ENCODE measurements around the gene MYH11.
"Not testable (repeated sequence)": the region's sequence is repeated elsewhere in the genome, so short reads cannot be mapped to it uniquely, and the experiment has no call there.

Gene MYH11

GRCh38 chr16:15699819-15700218 lies 157.0 kb downstream of the MYH11 start:
- Mint-ChIP-seq H3K27ac (peak overlapping the region in 1 of 2 donors; percentile 86), H3K4me3 (no peak overlapping the region), H3K9me3 (no peaks in the 10 kb centered on the region), H3K27me3 (no peaks in the 10 kb centered on the region), H3K4me1 (peaks cover 23% of the 10 kb centered on the region)
- ATAC-seq (no peak), DNase-seq (no peak)

- DNase-seq: no peak
- Mint-ChIP-seq H3K4me1 (no peaks in the 10 kb centered on the region), H3K9me3 (no peaks in the 10 kb centered on the region), H3K27me3 (no peaks in the 10 kb centered on the region), H3K27ac (no peak overlapping the region), H3K4me3 (no peak overlapping the region)
- ATAC-seq: no peak
These were observed 162.3 kb downstream of the MYH11 start for GRCh38 chr16:15694499-15694898.

- H3K9me3 Mint-ChIP-seq, H3K4me1 Mint-ChIP-seq, ATAC-seq, H3K27me3 Mint-ChIP-seq, DNase-seq, H3K4me3 Mint-ChIP-seq: not testable (repeated sequence)
- H3K27ac Mint-ChIP-seq: peak overlapping the region in 1 of 2 donors; percentile 86
These were observed 164.3 kb downstream of the MYH11 start for GRCh38 chr16:15692508-15692907.

- peak overlapping the region in 1 of 2 donors; percentile 86 for H3K27ac Mint-ChIP-seq
- no peaks in the 10 kb centered on the region for H3K9me3 Mint-ChIP-seq
- H3K4me1 Mint-ChIP-seq: no peaks in the 10 kb centered on the region
- H3K4me3 Mint-ChIP-seq: no peak overlapping the region
- ATAC-seq (no peak), DNase-seq (no peak)
- no peaks in the 10 kb centered on the region for H3K27me3 Mint-ChIP-seq
These were observed 165.8 kb downstream of the MYH11 start for GRCh38 chr16:15691046-15691445.

GRCh38 chr16:15690296-15690695 lies 166.5 kb downstream of the MYH11 start:
- ATAC-seq: no peak

GRCh38 chr16:15689290-15689689 lies 167.5 kb downstream of the MYH11 start:
- no peak overlapping the region for H3K27ac Mint-ChIP-seq
- H3K9me3 Mint-ChIP-seq: no peaks in the 10 kb centered on the region
- no peaks in the 10 kb centered on the region for H3K27me3 Mint-ChIP-seq
- no peak overlapping the region for H3K4me3 Mint-ChIP-seq
- H3K4me1 Mint-ChIP-seq: no peaks in the 10 kb centered on the region
- DNase-seq: no peak
- no peak for ATAC-seq

More at GRCh38 chr16:15690296-15690695, 166.5 kb downstream of the MYH11 start:
- no peak overlapping the region for H3K4me3 Mint-ChIP-seq
- H3K9me3 Mint-ChIP-seq: no peaks in the 10 kb centered on the region
- no peaks in the 10 kb centered on the region for H3K4me1 Mint-ChIP-seq
- no peak for DNase-seq
- no peaks in the 10 kb centered on the region for H3K27me3 Mint-ChIP-seq
- no peak overlapping the region for H3K27ac Mint-ChIP-seq

GRCh38 chr16:15686287-15686686 lies 170.5 kb downstream of the MYH11 start:
- no peak for DNase-seq
- no peaks in the 10 kb centered on the region for H3K9me3 Mint-ChIP-seq
- no peak overlapping the region for H3K4me3 Mint-ChIP-seq
- no peaks in the 10 kb centered on the region for H3K27me3 Mint-ChIP-seq
- peaks cover 3% of the 10 kb centered on the region for H3K4me1 Mint-ChIP-seq
- ATAC-seq: no peak
- peak overlapping the region in 1 of 2 donors; percentile 91 for H3K27ac Mint-ChIP-seq

GRCh38 chr16:15682105-15682570 lies 174.7 kb downstream of the MYH11 start:
- no peak overlapping the region for H3K4me3 Mint-ChIP-seq
- H3K27ac Mint-ChIP-seq: no peak overlapping the region
- peaks cover 6% of the 10 kb centered on the region for H3K4me1 Mint-ChIP-seq
- no peaks in the 10 kb centered on the region for H3K27me3 Mint-ChIP-seq
- H3K9me3 Mint-ChIP-seq: no peaks in the 10 kb centered on the region
- ATAC-seq (peak; percentile 87), DNase-seq (peak; percentile 21 to 38)

GRCh38 chr16:15677447-15677846 lies 179.4 kb downstream of the MYH11 start:
- H3K27me3 Mint-ChIP-seq: no peaks in the 10 kb centered on the region
- H3K4me1 Mint-ChIP-seq: peaks cover 26% of the 10 kb centered on the region
- no peak overlapping the region for H3K27ac Mint-ChIP-seq
- no peaks in the 10 kb centered on the region for H3K9me3 Mint-ChIP-seq
- no peak overlapping the region for H3K4me3 Mint-ChIP-seq
- ATAC-seq (no peak), DNase-seq (no peak)

GRCh38 chr16:15676506-15676905 lies 180.3 kb downstream of the MYH11 start:
- no peak overlapping the region for H3K27ac Mint-ChIP-seq
- peaks cover 34% of the 10 kb centered on the region for H3K4me1 Mint-ChIP-seq
- no peaks in the 10 kb centered on the region for H3K9me3 Mint-ChIP-seq
- no peak overlapping the region for H3K4me3 Mint-ChIP-seq
- ATAC-seq (no peak), DNase-seq (no peak)
- no peaks in the 10 kb centered on the region for H3K27me3 Mint-ChIP-seq

- ATAC-seq (no peak), DNase-seq (no peak)
- Mint-ChIP-seq H3K27ac (peak overlapping the region; percentile 8 to 68), H3K9me3 (no peaks in the 10 kb centered on the region), H3K4me3 (no peak overlapping the region), H3K4me1 (peaks cover 48% of the 10 kb centered on the region), H3K27me3 (no peaks in the 10 kb centered on the region)
These were observed 182.3 kb downstream of the MYH11 start for GRCh38 chr16:15674571-15674970.

- Mint-ChIP-seq H3K4me3 (peak overlapping the region; percentile 70 to 74), H3K27ac (peak overlapping the region; percentile 99), H3K27me3 (no peaks in the 10 kb centered on the region), H3K9me3 (no peaks in the 10 kb centered on the region), H3K4me1 (peaks cover 48% of the 10 kb centered on the region)
- ATAC-seq (peak; percentile 97), DNase-seq (peak; percentile 20 to 75)
These were observed 184.2 kb downstream of the MYH11 start for GRCh38 chr16:15672514-15673167.

GRCh38 chr16:15672127-15672513 lies 184.7 kb downstream of the MYH11 start:
- H3K27ac Mint-ChIP-seq: peak overlapping the region; percentile 99
- H3K4me1 Mint-ChIP-seq: peaks cover 48% of the 10 kb centered on the region
- ATAC-seq: peak; percentile 6
- H3K9me3 Mint-ChIP-seq, H3K27me3 Mint-ChIP-seq, DNase-seq: not testable (repeated sequence)
- H3K4me3 Mint-ChIP-seq: peak overlapping the region; percentile 70 to 74

GRCh38 chr16:15671530-15672117 lies 185.2 kb downstream of the MYH11 start:
- no peak for ATAC-seq
- no peak for DNase-seq
- Mint-ChIP-seq H3K27me3 (no peaks in the 10 kb centered on the region), H3K4me1 (peaks cover 48% of the 10 kb centered on the region), H3K9me3 (no peaks in the 10 kb centered on the region), H3K27ac (peak overlapping the region; percentile 99), H3K4me3 (peak overlapping the region; percentile 70 to 74)

GRCh38 chr16:15667091-15667742 lies 189.6 kb downstream of the MYH11 start:
- H3K4me1 Mint-ChIP-seq: peaks cover 37% of the 10 kb centered on the region
- no peaks in the 10 kb centered on the region for H3K9me3 Mint-ChIP-seq
- DNase-seq (no peak), ATAC-seq (no peak)
- H3K27ac Mint-ChIP-seq: peak overlapping the region in 1 of 2 donors; percentile 54
- no peak overlapping the region for H3K4me3 Mint-ChIP-seq
- H3K27me3 Mint-ChIP-seq: no peaks in the 10 kb centered on the region

GRCh38 chr16:15665107-15665506 lies 191.7 kb downstream of the MYH11 start:
- no peak overlapping the region for H3K4me3 Mint-ChIP-seq
- H3K27me3 Mint-ChIP-seq: no peaks in the 10 kb centered on the region
- no peak overlapping the region for H3K27ac Mint-ChIP-seq
- DNase-seq (no peak), ATAC-seq (no peak)
- H3K9me3 Mint-ChIP-seq: no peaks in the 10 kb centered on the region
- H3K4me1 Mint-ChIP-seq: peaks cover 35% of the 10 kb centered on the region

Measured in stimulated activated naive CD8-positive, alpha-beta T cell treated with anti-CD3 and anti-CD28 coated beads, Interleukin-15, amount 100 ng/mL, for 72 hours (primary cell).